Body of pancreas (tissue), 4 donors: ENCODE results near the gene CORO7. TPM values are rescaled to one million over a fixed set of nuclear protein-coding genes. Genes with fewer than 3 reads are reported as not detected.

Experiments used
- ATAC-seq: fragments of 150-250 bp; one replicate; pipeline ENCODE4 v1.9.1; 2016
- DNase-seq, 4 donors: peaks; one replicate each; pipeline ENCODE4 v3.0.0-alpha.2; 2019
- H3K27ac ChIP-seq, 4 donors: fragments of 200-600 bp; sonication (generic); 1 replicate in 3 of 4; 2 replicates in 1 of 4; pipeline versions ENCODE4 v1.5.1 to v1.6.1; 2016 to 2019; ENCODE audit warnings: mild to moderate bottlenecking in 1 of 4, mixed read lengths in 1 of 4, moderate library complexity in 1 of 4
- H3K27me3 ChIP-seq, 2 donors: fragments of 200-600 bp; sonication (generic); one replicate each; pipeline ENCODE4 v1.6.0; 2016; ENCODE audit warnings: mild to moderate bottlenecking in 1 of 2
- H3K36me3 ChIP-seq, 2 donors: fragments of 200-600 bp; sonication (generic); replicated peaks in 1 of 2; 2 replicates each; pipeline ENCODE4 v1.5.1; 2016; ENCODE audit warnings: low read depth in 2 of 2; ENCODE audit not compliant: insufficient read depth in 1 of 2
- H3K4me1 ChIP-seq: fragments of 200-600 bp; sonication (generic); one replicate; pipeline ENCODE4 v1.6.0; 2016
- H3K4me3 ChIP-seq, 2 donors: fragments of 200-600 bp; sonication (generic); 1 replicate in 1 of 2; 2 replicates in 1 of 2; pipeline ENCODE4 v1.5.1; 2016 to 2019
- H3K9me3 ChIP-seq, 3 donors: fragments of 200-600 bp; sonication (generic); 1 replicate in 2 of 3; 2 replicates in 1 of 3; pipeline ENCODE4 v1.5.1; 2016
- CTCF ChIP-seq, 7 experiments: fragments of 450-650 bp in 4 of 7; fragments of 200-600 bp in 3 of 7; sonication (generic) in 3 of 7; IDR thresholded peaks; one replicate each; pipeline ENCODE4 v1.5.1; 2016 to 2019; ENCODE audit warnings: antibody characterized with exemption in 7 of 7
- POLR2A ChIP-seq, 3 donors: fragments of 450-650 bp; IDR thresholded peaks; one replicate each; pipeline ENCODE4 v1.6.1; 2016; ENCODE audit warnings: antibody characterized with exemption in 3 of 3, mild to moderate bottlenecking in 2 of 3
- WGBS, 2 donors: methylation state at CpG; one replicate each; pipeline ENCODE4 v1.1.5; 2017; 5-methylcytosine and 5-hydroxymethylcytosine counted together
- intact Hi-C: fragments of 100-400 bp; cut with DNase I; formaldehyde crosslinking; loops from one replicate; pipeline ENCODE4 v1.15.1; 2023
- total RNA-seq, 2 donors: library from RNA; depleted of rRNA; stranded (reverse); fragments of >200 nt; gene quantifications; one replicate each; pipeline ENCODE4 v1.1.0, GENCODE V29; 2016

The CORO7 gene
- total RNA-seq, 2 donors from 2014 or later, result 13.2 to 48.8 TPM

- Histone ChIP-seq H3K27me3 (no peaks in the 10 kb centered on the region), H3K4me1 (peaks cover 58% of the 10 kb centered on the region), H3K27ac (peak overlapping the region; percentile 78 to 89 (median 86)), H3K9me3 (no peaks in the 10 kb centered on the region), H3K4me3 (peak overlapping the region; percentile 46 to 57), H3K36me3 (no peaks in the 10 kb centered on the region)
- DNase-seq, result peak in 1 of 4 donors; percentile 42
- 2% methylated on average over 43 of the region's 43 CpGs; no CpG with 5 or more reads in 1 of the 2 donors for WGBS, 2 donors
- ATAC-seq, result peak; percentile 10
- TF ChIP-seq CTCF (IDR thresholded peaks at IDR 0.05) (no peak), POLR2A (IDR thresholded peaks at IDR 0.05) (no peak)
- intact Hi-C loops, result no loop called here
These were observed 44.3 kb downstream of the CORO7 start for GRCh38 chr16:4372001-4372577.

- intact Hi-C loops, result no loop called here
- DNase-seq (peak; percentile 80 to 91 (median 84)), ATAC-seq (peak; percentile 70)
- TF ChIP-seq CTCF (IDR thresholded peaks at IDR 0.05) (no peak), POLR2A (IDR thresholded peaks at IDR 0.05) (peak; percentile 92 to 95 (median 94))
- peak within 1 kb of the TSS; percentile 46 to 57 for H3K4me3 ChIP-seq
- peaks cover 52% of the 10 kb centered on the region for H3K4me1 ChIP-seq
- 5% methylated on average over 15 to 42 of the region's 50 CpGs for WGBS, 2 donors
- H3K36me3 ChIP-seq, result no peaks in the 10 kb centered on the region
- no peaks in the 10 kb centered on the region for H3K27me3 ChIP-seq
- H3K27ac ChIP-seq, result peak within 1 kb of the TSS; percentile 78 to 89 (median 86)
- H3K9me3 ChIP-seq, result no peaks in the 10 kb centered on the region
These were observed 44.9 kb downstream of the CORO7 start, which contains the start of gene VASN for GRCh38 chr16:4371357-4372000. VASN (plus strand) TSS chr16:4371848; CDS start chr16:4380878, 9,030 bp downstream.

GRCh38 chr16:4370570-4371356 is 45.6 kb downstream of the CORO7 start:
- H3K4me1 ChIP-seq, result peaks cover 45% of the 10 kb centered on the region
- WGBS, 2 donors, result 76 to 77% methylated on average over 6 to 14 of the region's 14 CpGs
- TF ChIP-seq POLR2A (IDR thresholded peaks at IDR 0.05) (no peak), CTCF (IDR thresholded peaks at IDR 0.05) (no peak)

GRCh38 chr16:4370151-4370550 is 46.2 kb downstream of the CORO7 start:
- DNase-seq (no peak), ATAC-seq (no peak)
- no peak overlapping the region for H3K4me3 ChIP-seq
- TF ChIP-seq POLR2A (IDR thresholded peaks at IDR 0.05) (no peak), CTCF (IDR thresholded peaks at IDR 0.05) (no peak)
- intact Hi-C loops, result no loop called here
- no peaks in the 10 kb centered on the region for H3K36me3 ChIP-seq
- no peaks in the 10 kb centered on the region for H3K9me3 ChIP-seq
- H3K4me1 ChIP-seq, result peaks cover 39% of the 10 kb centered on the region
- H3K27me3 ChIP-seq, result no peaks in the 10 kb centered on the region
- peak overlapping the region in 1 of 4 donors; percentile 78 for H3K27ac ChIP-seq
- 78 to 90% methylated on average over 3 of the region's 3 CpGs for WGBS, 2 donors

More at GRCh38 chr16:4370570-4371356, 45.6 kb downstream of the CORO7 start:
- intact Hi-C loops, result no loop called here
- Histone ChIP-seq H3K4me3 (no peak overlapping the region), H3K9me3 (no peaks in the 10 kb centered on the region), H3K36me3 (no peaks in the 10 kb centered on the region), H3K27ac (peak overlapping the region in 3 of 4 donors; percentile 78 to 89 (median 85)), H3K27me3 (no peaks in the 10 kb centered on the region)
- DNase-seq, result peak; percentile 40 to 65 (median 46)
- ATAC-seq, result no peak
